ENCODE data around the gene PLBD1. TPM values are rescaled to one million over a fixed set of nuclear protein-coding genes. Genes with fewer than 3 reads are reported as not detected.

Gene PLBD1
- total RNA-seq, 1 donor from 2014 or later, result 48.1 TPM

- Mint-ChIP-seq H3K27ac (peak overlapping the region; percentile 78), H3K4me3 (no peak overlapping the region), H3K4me1 (peaks cover 52% of the 10 kb centered on the region), H3K9me3 (no peaks in the 10 kb centered on the region), H3K27me3 (ENCODE audit: low read depth) (no peaks in the 10 kb centered on the region), H3K36me3 (peaks cover 4% of the 10 kb centered on the region)
- TF ChIP-seq, protein P1, sequence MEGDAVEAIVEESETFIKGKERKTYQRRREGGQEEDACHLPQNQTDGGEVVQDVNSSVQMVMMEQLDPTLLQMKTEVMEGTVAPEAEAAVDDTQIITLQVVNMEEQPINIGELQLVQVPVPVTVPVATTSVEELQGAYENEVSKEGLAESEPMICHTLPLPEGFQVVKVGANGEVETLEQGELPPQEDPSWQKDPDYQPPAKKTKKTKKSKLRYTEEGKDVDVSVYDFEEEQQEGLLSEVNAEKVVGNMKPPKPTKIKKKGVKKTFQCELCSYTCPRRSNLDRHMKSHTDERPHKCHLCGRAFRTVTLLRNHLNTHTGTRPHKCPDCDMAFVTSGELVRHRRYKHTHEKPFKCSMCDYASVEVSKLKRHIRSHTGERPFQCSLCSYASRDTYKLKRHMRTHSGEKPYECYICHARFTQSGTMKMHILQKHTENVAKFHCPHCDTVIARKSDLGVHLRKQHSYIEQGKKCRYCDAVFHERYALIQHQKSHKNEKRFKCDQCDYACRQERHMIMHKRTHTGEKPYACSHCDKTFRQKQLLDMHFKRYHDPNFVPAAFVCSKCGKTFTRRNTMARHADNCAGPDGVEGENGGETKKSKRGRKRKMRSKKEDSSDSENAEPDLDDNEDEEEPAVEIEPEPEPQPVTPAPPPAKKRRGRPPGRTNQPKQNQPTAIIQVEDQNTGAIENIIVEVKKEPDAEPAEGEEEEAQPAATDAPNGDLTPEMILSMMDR (IDR thresholded peaks at IDR 0.05; ENCODE audit: unreplicated experiment), result no peak
- no peak for DNase-seq (ENCODE audit: low spot score in 2 of 2, unreplicated experiment in 2 of 2)
Measured at GRCh38 chr12:14564336-14564959, 3.2 kb downstream of the PLBD1 start.

- no peak overlapping the region for H3K27ac Mint-ChIP-seq
- TF ChIP-seq, protein P1 (IDR thresholded peaks at IDR 0.05; ENCODE audit: unreplicated experiment), result no peak
- H3K36me3 Mint-ChIP-seq, result peaks cover 4% of the 10 kb centered on the region
- no peaks in the 10 kb centered on the region for H3K27me3 Mint-ChIP-seq (ENCODE audit: low read depth)
- no peak overlapping the region for H3K4me3 Mint-ChIP-seq
- H3K9me3 Mint-ChIP-seq, result no peaks in the 10 kb centered on the region
- DNase-seq (ENCODE audit: low spot score in 2 of 2, unreplicated experiment in 2 of 2), result no peak
- peaks cover 45% of the 10 kb centered on the region for H3K4me1 Mint-ChIP-seq
Measured at GRCh38 chr12:14563046-14563445, 4.6 kb downstream of the PLBD1 start.

- H3K4me3 Mint-ChIP-seq, result no peak overlapping the region
- no peaks in the 10 kb centered on the region for H3K27me3 Mint-ChIP-seq (ENCODE audit: low read depth)
Measured at GRCh38 chr12:14562279-14562678, 5.4 kb downstream of the PLBD1 start.

DNA sequence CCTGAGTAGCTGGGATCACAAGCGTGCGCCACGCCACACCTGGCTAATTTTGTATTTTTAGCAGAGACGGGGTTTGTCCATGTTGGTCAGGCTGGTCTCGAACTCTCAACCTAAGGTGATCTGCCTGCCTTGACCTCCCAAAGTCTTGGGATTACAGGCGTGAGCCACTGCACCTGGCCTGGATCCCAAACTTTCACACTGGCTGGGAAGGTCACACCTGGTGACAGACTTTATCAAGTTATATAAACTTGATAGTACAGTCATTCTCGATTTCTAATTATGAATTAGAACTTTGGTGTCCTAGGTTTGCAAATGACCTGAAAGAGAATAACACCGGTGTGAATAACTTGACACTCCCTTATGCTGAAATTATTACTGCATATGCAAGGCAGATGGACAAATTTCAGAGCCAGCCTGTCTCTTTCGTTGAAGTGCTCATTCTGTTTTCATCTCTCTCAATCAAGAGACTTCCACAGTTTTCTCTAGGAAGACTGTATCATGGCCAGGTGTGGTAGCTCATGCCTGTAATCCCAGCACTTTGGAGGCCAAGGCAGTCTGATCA lies 5.9 kb downstream of the PLBD1 start:
- Mint-ChIP-seq H3K36me3 (peaks cover 10% of the 10 kb centered on the region), H3K27ac (no peak overlapping the region), H3K9me3 (peaks cover 7% of the 10 kb centered on the region), H3K4me3 (no peak overlapping the region), H3K27me3 (ENCODE audit: low read depth) (no peaks in the 10 kb centered on the region), H3K4me1 (peaks cover 39% of the 10 kb centered on the region)
- TF ChIP-seq, protein P1 (IDR thresholded peaks at IDR 0.05; ENCODE audit: unreplicated experiment), result no peak
- no peak for DNase-seq (ENCODE audit: low spot score in 2 of 2, unreplicated experiment in 2 of 2)

More at GRCh38 chr12:14562279-14562678, 5.4 kb downstream of the PLBD1 start:
- H3K4me1 Mint-ChIP-seq, result peaks cover 43% of the 10 kb centered on the region
- H3K9me3 Mint-ChIP-seq, result peaks cover 4% of the 10 kb centered on the region
- no peak for DNase-seq (ENCODE audit: low spot score in 2 of 2, unreplicated experiment in 2 of 2)
- H3K36me3 Mint-ChIP-seq, result peaks cover 8% of the 10 kb centered on the region
- TF ChIP-seq, protein P1 (IDR thresholded peaks at IDR 0.05; ENCODE audit: unreplicated experiment), result no peak
- H3K27ac Mint-ChIP-seq, result peak overlapping the region; percentile 23

DNA sequence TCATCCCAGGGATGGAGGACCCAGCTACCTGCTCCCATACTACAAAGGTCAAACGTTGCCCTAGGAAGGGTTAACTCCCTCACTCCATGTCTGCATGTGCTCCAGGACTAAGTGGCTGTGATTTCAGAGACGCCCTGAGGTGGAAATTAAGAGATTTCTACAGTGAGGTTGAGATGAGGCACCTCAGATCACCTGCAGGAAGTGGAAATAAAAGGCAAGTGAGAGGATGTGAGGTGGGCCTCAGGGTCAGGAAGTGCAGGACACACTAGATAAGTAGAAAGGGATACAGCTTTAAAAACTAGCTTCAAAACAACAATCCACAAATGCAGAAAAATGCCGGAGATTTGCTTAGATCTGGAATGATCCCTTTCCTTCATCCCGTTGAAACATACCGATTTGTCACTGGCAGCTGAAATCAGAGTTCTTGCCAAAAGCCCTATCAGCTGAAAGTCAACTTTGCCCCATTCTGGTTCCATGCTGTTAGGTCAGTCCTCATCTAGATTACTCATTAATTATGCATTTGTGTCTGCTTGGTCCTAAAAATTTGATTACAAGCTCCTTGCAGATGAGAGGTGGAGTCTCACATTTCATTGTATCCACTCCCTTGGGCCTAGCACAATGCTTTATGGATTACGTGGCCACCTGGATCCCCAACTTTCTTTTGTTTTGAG lies 6.6 kb downstream of the PLBD1 start:
- no peaks in the 10 kb centered on the region for H3K27me3 Mint-ChIP-seq (ENCODE audit: low read depth)
- H3K27ac Mint-ChIP-seq, result peak overlapping the region; percentile 31
- no peak overlapping the region for H3K4me3 Mint-ChIP-seq

More for the DNA sequence above, 6.6 kb downstream of the PLBD1 start:
- peaks cover 7% of the 10 kb centered on the region for H3K9me3 Mint-ChIP-seq
- DNase-seq (ENCODE audit: low spot score in 2 of 2, unreplicated experiment in 2 of 2), result no peak
- peaks cover 10% of the 10 kb centered on the region for H3K36me3 Mint-ChIP-seq
- TF ChIP-seq, protein P1 (IDR thresholded peaks at IDR 0.05; ENCODE audit: unreplicated experiment), result no peak
- peaks cover 37% of the 10 kb centered on the region for H3K4me1 Mint-ChIP-seq

All from mesothelial cell of epicardium (in vitro differentiated cells).